Hindlimb muscle (tissue), 1 donor: ENCODE results near the gene RPS6KA4. TPM values are rescaled to one million over a fixed set of nuclear protein-coding genes. Genes with fewer than 3 reads are reported as not detected.
"Not testable (repeated sequence)": the region's sequence is repeated elsewhere in the genome, so short reads cannot be mapped to it uniquely, and the experiment has no call there.

Source experiments
- DNase-seq: peaks from one replicate; pipeline ENCODE4 v3.0.0-alpha.2; 2013
- polyA plus RNA-seq: library from polyadenylated mRNA; unstranded; fragments of 120-200 nt; gene quantifications from one replicate; pipeline ENCODE4 v1.2.1, GENCODE V29; 2013; ENCODE audit not compliant: insufficient read length

Gene RPS6KA4
- polyA plus RNA-seq, 1 donor = 16.1 TPM

- DNase-seq = no peak
These were observed 29.9 kb downstream of the RPS6KA4 start for GRCh38 chr11:64388894-64389293.

DNA sequence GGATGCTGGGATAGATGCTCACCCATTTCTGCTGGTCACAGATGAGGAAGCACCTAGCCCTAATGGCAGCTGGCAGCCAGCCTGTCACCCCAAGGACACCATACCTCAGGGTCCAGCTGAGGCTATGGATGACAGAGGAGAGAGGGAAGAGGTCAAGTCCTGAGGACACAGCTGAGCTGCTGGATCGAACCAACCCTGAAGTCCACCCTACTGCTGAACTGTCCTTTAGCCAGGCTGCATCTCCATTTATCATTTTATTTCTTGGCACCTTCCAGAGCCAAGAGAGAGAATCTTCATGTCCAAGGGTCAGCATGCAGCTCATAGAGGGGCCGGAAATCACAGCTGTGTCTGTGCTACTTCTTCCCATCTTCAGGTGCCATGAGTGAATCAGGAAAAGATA lies 30.9 kb downstream of the RPS6KA4 start:
- no peak for DNase-seq

- no peak for DNase-seq
These were observed 31.6 kb downstream of the RPS6KA4 start for GRCh38 chr11:64390558-64390957.

DNA sequence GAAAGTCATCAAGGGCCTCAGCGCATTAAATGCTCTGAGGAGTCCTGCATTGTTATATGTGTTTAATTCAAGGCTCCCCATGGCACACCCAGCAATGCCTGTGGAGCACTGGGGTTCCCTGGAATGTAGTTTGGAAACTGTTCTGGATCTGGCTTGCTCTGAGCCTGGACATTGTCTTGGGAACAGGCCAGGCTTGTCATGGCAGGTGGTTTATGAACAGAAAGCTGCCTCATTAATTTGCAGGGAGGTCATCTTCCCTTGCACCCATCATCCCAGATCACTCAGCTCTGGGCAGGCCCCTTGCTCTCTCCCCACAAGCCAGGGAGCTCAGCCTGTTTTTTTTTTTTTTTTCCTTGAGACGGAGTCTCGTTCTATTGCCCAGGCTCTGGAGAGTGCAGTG lies 32.9 kb downstream of the RPS6KA4 start:
- DNase-seq = no peak

DNA sequence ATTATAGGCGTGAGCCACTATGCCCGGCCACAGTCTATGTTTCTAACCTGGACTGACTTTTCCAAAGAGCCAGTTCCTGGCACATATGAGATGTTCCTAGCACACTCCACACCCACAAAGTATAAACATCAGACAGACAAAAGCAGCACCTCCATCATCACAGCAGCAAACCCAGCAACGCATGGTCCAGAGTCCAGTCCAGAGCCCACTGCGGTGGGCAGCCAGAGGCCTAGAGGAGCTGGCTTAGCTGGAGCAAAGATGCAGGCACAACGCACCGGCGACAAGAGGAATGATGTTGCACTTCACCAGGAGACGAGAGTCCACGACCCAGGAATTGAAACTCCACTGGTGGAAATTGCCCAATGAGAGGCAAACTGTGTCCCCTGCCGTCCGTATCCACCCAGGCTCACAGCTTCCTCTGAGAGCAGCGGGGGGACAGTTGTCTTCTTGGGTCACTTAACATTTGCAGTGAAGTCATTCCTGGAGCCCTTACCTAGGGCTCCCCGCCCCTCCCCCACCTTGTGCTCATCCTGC lies 36.6 kb downstream of the RPS6KA4 start:
- no peak for DNase-seq

DNA sequence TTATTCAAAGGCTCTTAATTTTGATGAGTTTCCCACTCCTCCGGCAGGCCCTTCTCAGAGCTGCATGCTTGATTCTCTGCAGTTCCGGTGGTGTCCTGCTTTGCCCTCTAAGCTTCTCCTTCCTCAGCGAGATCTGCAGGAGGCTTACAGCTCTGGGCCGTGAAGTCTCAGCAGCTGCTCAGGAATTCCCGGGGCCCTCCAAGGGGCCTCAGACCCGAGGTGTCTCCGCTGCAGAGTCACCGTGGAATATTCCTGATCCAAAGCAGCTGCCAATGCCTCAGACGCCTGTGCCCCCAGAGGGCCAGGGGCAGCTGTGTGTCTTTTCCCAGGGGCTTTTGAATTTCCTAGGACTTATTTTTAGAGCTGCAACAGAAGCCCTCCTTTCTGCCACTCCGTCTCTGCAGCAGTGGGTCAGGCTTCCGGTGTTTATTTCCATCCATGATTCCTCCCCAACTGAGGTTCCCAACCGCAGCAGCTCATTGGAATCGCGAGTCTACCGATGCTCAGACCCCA lies 37.2 kb downstream of the RPS6KA4 start:
- peak; percentile 37 for DNase-seq

DNA sequence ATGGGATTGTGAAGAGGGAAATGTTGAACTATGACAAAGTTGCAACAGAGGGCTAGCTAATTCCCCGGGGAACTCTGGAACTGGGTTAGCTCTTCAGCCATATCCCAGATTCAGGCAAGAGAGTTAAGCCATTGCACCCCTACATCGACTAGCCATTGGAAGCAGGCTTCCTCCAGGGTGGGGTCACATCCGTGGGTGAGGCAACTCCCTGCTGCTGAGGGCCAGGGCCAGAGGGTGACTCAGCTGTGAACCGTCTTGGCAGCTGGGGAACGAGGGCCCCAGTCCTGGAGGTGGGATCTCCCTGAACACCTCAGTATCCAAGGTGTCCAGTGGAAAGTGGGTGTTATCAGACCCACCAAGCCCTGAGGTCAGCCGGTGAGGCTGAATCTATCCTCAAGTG lies 41.1 kb downstream of the RPS6KA4 start:
- no peak for DNase-seq

DNA sequence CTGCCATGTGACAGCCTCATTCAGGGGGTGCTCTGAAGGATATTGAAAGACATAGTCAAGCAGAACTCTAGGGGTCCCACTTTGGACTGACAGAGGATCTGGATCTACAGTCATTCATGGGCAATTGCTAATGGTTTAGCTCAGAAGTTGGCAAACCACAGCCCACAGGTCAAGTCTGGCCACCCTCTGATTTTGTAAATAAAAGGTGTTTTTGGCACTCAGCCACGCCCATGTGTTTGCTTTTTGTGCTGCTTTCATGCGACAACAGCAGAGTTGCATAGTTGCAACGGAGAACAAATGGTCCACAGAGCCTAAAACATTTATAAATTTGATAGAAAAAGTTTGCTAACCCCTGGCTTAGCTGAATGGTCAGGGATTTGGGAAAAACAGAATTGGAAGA lies 41.7 kb downstream of the RPS6KA4 start:
- DNase-seq = no peak

GRCh38 chr11:64401775-64402174 lies 42.8 kb downstream of the RPS6KA4 start:
- DNase-seq = no peak

- DNase-seq = no peak
These were observed 44.1 kb downstream of the RPS6KA4 start for GRCh38 chr11:64403106-64403505.

DNA sequence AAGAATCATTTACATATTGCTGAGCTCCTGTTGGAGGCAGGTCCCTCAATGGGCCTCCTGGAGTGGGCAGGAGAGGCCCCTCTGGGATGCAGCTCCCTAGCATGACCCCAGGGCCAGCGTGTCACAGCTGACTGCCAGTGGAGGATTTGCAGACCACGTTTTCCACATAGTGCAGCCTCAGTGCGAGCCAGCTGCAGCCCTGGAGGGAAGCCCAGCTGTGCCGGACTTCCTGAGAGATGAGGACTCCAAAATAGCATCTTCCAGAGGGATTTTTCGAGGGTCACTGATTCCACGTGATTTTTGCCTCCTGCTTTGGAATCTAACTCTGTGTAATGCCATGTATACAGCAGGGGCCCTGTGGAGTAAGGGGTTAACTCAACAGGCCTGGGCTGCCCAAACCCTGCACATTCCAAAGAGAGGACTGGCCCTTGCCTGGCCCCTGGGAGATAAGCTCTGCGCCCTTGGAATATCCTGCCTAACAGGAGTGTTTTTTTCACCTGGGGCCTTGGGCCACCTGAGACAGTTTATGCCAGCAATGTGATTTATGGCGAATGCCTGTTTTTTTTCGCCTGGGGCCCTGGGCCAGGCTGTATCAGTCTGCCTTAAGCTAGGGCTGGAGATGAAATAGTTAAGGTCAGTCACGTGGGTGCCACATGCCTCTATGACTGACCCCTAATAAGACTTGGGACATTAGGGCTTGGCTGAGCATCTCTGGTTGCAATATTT lies 47.4 kb downstream of the RPS6KA4 start:
- peak; percentile 76 for DNase-seq

GRCh38 chr11:64407221-64407620 lies 48.3 kb downstream of the RPS6KA4 start:
- no peak for DNase-seq

DNA sequence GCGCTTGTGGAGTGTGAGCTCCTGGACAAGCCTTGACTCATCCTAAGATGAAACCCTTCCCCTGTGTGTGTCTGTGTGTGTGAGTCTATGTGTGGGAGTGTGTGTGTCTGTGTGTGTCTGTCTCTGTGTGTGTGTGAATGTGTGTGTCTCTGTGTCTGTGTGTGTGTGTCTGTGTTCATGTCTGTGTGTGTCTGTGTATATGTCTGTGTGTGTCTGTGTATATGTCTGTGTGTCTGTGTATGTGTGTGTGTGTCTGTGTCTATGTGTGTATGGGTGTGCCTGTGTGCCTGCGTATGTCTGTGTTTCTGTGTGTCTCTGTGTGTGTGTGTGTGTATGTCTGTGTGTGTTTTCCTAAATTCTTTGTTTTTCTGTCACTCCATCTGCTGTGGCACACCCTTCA lies 48.7 kb downstream of the RPS6KA4 start:
- DNase-seq = no peak

- DNase-seq = no peak
These were observed 50.3 kb downstream of the RPS6KA4 start for GRCh38 chr11:64409278-64409677.

GRCh38 chr11:64409707-64410403 lies 50.9 kb downstream of the RPS6KA4 start:
- no peak for DNase-seq

DNA sequence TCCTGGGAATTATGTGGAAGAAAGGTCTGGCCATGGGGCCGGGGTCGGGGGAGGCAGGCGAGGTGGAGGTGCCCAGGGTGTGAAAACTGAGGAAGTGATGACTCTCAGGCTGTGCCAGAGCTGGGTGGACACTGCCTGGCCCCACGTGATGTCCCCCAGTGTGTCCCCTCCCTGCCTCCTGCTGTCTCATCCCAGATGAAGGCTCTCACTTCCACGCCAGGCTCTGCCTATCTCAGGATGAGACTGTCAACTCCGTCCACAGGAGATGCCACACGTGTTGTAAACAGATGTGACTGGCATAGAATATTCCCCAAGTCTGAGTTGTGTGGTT lies 51.4 kb downstream of the RPS6KA4 start:
- DNase-seq = no peak

GRCh38 chr11:64413417-64413816 lies 54.5 kb downstream of the RPS6KA4 start:
- DNase-seq = no peak

GRCh38 chr11:64415286-64415685 lies 56.3 kb downstream of the RPS6KA4 start:
- DNase-seq = no peak

- no peak for DNase-seq
These were observed 57.2 kb downstream of the RPS6KA4 start for GRCh38 chr11:64415996-64416728.

DNA sequence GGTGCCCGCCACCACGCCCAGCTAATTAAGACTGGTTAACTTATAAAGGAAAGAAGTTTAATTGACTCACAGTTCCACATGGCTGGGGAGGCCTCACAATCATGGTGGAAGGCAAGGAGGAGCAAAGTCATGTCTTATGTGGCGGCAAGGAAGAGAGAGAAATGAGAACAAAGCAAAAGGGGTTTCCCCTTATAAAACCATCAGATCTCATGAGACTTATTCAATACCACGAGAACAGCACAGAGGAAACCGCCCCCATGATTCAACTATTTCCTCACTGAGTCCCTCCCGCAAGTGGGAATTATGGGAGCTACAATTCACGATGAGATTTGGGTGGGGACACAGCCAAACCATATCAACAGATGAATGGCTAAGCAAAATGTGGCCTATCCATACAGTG lies 59.3 kb downstream of the RPS6KA4 start:
- not testable (repeated sequence) for DNase-seq

- no peak for DNase-seq
These were observed 60.4 kb downstream of the RPS6KA4 start for GRCh38 chr11:64419257-64419790.

DNA sequence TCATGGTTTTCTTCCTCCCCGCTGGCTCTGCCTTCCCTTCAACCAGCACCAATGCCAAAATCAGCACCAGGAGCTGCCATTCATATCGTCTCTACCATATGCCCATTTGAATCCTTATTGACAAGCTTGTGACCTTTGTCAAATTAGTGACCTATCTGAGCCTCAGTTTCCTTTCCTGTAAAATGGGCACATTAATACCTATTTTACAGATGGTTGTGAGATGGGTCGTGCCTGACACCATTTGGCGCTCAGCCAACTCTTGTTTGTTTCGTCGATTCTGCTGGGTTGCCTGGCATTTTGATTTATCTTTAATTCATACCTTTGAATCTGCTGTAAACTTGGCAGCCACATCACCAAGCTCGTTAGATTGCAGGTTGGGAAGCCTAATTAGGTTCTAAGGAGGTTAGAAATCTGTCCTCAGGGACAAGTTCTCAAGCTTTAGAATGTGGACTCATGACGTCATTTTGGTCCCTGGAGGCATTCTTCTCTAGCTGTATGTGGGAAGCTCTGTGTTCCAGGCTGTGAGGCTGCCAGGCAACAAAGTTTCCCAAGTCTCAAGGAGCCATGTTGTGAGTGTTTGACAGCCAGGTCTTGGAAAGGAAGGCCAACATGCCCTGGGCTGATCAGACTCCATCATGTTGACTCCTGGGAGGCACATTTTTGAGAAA lies 61.0 kb downstream of the RPS6KA4 start:
- DNase-seq = no peak
